GM04503 (cell line): ENCODE data around the gene C2CD4C.
"Not testable (repeated sequence)": the region's sequence is repeated elsewhere in the genome, so short reads cannot be mapped to it uniquely, and the experiment has no call there.

Experiments used
- DNase-seq: peaks from one replicate; pipeline ENCODE4 v3.0.0-alpha.2; 2012; ENCODE audit warnings: low read depth

Gene C2CD4C

DNA sequence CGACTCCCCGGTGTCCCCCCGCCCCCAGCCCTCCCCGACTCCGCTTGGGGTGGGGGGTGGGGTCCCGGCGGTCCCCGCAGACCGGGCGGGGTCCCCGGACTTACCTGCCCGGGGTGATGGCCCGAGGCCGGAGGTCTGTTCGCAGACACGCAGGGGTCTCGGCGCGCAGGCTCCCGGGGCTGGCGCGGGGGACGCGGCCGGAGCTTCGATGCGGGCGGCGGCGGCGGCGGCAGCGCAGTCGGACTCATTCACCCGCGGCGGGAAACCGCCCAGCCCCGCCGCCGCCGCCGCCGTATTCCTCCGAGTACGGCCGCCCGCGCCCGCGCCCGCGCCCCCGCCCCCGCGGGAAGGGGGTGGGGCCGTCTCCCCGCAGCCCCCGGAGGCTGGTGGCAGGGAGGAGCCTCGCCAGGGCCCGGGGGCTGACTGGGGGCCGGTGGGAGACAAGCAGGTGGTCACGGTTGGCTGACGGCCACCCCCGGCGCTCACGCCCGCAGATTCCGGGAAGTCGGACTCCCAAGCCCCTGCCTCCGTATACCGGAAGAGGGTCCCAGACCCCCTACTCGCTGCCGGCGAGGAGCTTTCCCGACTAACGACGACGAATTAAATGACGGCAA, at the start of gene C2CD4C:
TSS of gene C2CD4C (minus strand) at position 246 of the 614 bp plus-strand sequence. CDS start 786 bp downstream, outside the sequence.
- DNase-seq = no peak

- no peak for DNase-seq
These were observed 49.4 kb upstream of the C2CD4C start for GRCh38 chr19:458091-459042.

DNA sequence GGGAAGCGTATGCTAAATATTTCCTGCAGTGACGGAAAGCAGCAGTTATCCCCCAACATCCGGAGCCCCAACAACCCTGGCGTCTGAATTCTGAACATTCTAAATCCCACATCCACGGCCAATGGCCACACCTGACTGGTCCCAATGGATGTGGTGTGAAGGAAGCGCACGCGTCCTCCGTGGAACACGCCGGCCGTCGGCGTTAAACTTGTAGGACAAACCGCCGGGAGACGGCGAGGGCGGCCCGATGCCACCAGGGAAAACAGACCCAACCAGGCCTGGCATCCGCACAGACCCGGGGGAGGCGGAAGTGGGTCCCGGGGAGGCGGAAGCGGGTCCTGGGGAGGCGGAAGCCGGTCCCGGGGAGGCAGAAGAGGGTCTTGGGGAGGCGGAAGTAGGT, 48.7 kb upstream of the C2CD4C start:
- DNase-seq = no peak

DNA sequence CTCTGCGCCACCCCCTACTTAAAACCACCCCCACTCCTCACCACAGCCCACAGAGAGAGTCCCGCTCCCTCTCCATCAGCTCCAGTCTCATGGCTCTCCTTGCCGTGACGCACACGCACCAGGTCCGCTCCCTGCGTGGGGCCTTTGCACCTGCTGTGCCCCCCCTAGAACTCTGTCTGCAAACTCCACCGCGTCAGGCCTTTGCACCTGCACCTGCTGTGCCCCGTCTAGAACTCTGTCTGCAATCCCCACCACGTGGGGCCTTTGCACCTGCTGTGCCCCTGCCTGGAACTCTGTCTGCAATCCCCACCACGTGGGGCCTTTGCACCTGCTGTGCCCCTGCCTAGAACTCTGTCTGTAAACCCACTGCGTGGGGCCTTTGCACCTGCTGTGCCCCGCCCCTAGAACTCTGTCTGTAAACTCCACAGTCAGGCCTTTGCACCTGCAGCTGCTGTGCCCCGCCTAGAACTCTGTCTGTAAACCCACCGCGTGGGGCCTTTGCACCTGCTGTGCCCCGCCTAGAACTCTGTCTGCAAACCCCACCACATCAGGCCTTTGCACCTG, 47.7 kb upstream of the C2CD4C start:
- DNase-seq = no peak

GRCh38 chr19:455851-456546, 47.1 kb upstream of the C2CD4C start:
- no peak for DNase-seq

DNA sequence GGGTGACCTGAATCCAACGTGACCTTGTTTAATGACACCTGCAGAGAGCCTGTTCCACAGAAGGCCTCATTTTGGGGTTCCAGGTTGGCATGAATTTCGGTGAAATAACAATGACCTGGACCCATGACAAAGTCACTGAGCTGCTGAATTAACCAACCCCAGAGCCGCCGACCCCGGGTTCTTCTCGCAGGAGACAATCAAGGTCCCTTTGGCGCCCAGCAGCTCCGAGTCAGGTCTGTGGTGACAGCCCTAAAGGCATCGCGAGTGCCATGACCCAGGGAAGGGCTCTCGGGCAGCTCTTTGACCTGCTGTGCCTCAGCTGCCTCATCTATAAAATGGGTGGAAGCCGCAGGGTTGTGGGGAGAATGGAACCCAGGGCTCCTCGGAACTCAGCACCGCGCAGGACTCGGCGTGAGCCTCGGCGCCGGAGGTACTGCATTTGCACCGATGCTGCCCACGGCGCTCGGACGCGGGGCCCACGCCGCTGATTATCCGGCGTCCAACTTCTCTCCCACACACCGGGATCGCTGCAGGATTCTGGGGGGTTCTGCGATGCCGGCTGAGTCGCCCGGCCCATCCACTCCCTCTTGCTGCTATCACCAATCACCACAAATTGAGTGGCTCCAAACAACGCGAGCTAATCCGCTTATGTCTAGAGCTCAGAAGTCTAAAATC, 46.2 kb upstream of the C2CD4C start:
- DNase-seq = no peak

GRCh38 chr19:453606-454005, 44.7 kb upstream of the C2CD4C start:
- DNase-seq = no peak

DNA sequence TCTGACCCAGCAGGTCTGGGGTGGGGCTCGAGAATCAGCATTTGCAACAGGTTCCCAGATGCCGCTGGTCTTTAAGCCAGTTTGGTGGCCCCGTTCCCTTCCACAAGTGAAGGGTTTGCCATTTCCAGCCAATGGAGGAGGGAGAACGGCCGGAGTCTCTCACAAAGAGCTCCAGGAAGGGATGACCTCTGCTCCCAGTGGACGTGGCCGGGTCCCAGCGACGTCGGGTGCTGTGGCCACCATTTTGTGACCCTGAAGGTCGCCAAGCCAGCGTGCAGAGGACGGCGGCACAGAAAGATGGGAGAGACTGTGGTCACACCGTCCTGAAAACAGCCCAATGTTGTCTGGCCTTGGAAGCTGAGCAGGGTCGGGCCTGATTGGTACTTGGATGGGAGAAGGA, 43.9 kb upstream of the C2CD4C start:
- no peak for DNase-seq

GRCh38 chr19:450912-451481, 42.0 kb upstream of the C2CD4C start:
- not testable (repeated sequence) for DNase-seq

- no peak for DNase-seq
These were observed 41.0 kb upstream of the C2CD4C start for GRCh38 chr19:449916-450315.

GRCh38 chr19:447816-448560, 39.0 kb upstream of the C2CD4C start:
- no peak for DNase-seq

DNA sequence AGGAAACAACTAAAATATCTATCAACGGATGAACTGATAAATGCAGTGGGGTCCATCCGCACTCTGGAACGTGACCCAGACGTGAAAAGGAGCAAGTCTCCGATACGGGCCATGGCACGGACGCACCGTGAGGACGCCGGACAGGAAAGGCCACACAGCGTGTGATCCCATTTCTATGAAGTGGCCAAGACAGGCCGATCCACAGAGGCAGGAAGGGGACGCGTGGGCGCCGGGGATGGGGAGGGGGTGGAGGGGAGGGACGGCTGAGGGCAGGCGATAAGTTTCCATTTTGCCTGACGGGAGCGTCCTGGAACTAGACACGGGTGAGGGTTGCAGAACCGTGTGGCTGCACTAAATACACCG, 38.1 kb upstream of the C2CD4C start:
- DNase-seq = no peak

DNA sequence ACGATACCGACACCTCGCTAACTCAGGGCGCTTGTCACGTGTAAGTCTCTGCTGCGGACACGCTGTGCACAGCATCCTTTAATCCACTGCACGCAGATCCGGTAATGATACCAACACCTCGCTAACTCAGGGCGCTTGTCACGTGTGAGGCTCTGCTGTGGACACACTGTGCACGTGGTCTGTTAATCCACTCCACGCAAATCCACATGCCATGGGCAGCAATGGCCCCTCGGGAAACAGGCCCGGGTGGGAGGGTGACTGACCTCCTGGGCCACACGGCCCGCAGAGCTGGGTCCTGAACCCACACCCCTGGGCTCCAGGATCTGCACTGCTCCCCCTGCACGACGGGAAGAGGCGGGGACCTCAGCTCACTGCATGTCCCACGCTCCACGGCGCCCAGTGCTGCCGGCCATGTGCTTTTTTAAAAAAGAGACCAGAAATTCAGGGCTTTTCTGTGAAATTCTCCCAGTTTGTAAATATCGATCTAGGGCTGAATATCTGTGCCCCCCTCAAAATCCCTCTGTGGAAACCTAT, 35.8 kb upstream of the C2CD4C start:
- DNase-seq = no peak

DNA sequence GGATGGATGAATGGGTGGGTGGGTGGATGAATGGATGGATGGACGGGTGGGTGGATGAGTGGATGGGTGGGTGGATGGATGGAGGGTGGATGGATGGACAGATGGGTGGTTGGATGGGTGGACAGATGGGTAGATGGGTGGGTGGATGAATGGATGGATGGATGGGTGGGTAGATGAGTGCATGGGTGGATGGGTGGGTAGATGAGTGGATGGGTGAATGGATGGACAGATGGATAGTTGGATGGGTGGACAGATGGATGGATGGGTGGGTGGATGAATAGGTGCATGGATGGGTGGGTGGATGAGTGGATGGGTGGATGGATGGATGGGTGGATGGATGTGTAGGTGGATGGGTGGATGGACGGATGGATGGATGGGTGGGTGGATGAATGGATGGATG, 34.1 kb upstream of the C2CD4C start:
- no peak for DNase-seq

GRCh38 chr19:442085-442484, 33.1 kb upstream of the C2CD4C start:
- DNase-seq = no peak

DNA sequence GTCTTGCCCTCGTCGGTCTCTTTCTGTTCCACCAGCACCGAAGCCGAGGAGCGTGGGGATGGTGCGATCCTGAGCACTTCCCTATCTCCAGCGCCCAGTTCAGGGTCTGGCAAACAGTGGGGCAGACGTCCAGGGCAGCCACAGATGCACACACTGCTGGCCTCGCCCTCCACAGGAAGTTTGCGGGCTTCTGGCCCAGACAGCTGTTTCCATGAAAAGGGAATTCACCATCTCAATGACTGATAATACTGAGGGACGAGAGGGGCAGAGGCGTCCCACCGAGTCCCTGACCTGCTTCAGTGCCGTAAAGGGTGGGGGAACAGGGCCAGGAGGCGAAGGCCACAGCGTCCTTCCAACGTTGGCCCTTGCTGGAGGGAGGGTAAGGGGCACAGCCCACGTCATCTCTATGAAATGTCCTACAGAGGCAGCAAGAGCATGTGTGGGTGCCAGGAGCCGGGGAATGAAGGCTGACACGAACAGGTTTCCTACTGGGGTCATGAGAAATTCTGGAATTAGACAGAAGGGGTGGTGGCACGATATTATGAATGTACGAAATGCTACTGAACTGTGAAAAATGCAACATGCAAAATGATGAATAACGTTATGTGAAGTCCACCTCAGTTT, 32.4 kb upstream of the C2CD4C start:
- DNase-seq = no peak

DNA sequence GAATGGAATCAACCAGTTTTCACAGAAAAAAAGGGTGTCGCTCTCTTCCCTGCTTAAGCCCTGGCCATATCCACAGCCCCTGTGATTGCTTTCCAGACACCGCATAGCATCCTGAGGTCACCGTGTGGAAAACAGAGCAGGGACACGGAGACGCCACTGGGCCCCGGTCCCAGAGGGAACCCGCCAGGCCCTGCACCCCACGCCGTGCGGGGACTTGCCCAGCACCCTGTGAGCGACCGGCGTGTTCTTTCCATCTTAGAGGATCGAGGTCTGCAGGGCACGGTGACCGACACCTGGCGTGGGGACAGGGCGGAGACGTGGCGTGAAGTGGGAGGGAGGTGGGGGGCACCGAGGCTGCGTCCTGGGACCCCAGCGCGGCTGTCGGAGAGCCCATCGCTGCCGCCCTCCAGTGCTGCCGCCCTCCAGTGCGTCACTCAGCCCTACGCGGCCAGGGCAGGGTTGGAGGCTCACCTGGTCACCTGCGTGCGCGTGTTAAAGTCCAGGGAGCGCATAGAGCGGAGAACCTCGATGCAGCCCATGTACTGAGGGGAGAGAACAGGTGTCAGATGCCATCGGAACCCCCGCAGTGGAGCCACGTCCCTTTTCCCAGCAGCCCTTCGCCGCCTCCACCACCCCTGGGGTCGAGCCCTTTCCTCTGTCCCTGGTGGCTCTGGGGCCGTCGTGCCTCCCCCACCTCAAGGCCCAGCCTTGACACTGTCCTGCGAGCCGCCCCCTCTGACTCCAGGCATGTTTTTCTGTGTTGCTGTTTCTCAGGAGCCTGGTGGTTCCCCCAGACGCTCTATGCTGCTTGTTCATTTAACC, 31.7 kb upstream of the C2CD4C start:
- no peak for DNase-seq

DNA sequence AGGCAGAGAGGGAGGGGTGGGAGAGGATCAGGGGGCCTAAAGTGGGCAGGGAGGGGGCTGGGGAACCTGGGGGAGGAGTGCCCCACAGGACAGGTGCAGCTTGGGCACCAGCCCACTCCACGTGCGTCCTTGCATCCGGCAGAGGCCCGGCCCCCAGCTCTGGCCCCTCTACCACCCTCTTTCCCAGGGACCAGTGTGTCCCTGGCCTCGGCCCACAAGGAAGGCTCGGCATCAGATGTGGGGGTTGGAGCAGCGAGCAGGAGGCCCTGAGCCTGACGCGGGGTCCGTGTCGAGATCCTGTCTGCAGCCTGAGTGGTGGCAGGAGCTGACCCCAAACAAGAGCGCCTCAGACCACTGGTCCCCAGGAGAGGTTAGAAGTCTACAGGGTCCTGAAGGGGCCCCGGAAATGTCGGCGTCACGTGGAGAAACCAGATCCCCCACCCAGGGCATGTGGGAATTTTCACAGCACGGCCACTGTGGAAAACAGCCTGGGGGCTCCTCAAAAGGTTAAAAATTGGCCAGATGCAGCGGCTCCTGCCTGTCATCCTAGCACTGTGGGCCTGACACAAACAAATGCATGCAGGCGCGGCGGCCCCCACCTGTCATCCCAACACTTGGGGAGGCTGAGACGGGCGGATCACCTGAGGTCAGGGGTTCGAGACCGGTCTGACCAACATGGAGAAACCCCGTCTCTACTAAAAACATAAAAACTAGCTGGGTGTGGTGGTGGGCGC, 30.4 kb upstream of the C2CD4C start:
- no peak for DNase-seq
